GM21619 (cell line): ENCODE results near the gene PVALEF.
"Not testable (repeated sequence)": the region's sequence is repeated elsewhere in the genome, so short reads cannot be mapped to it uniquely, and the experiment has no call there.

ENCODE experiments used
- ATAC-seq: cut with Tn5 transposase; IDR thresholded peaks from one replicate; pipeline ENCODE4 v1.9.1; 2021; ENCODE audit not compliant: unreplicated experiment

The PVALEF gene

GRCh38 chr17:81212365-81212764, 47.1 kb downstream of the PVALEF start:
- no peak for ATAC-seq

GRCh38 chr17:81213978-81214377, 48.7 kb downstream of the PVALEF start:
- no peak for ATAC-seq

- ATAC-seq: no peak
Observed at GRCh38 chr17:81217491-81217890, 52.2 kb downstream of the PVALEF start.

- no peak for ATAC-seq
Observed at GRCh38 chr17:81218459-81218858, 53.2 kb downstream of the PVALEF start.

GRCh38 chr17:81218991-81219390, 53.7 kb downstream of the PVALEF start:
- no peak for ATAC-seq

GRCh38 chr17:81219476-81220180, 54.3 kb downstream of the PVALEF start:
- ATAC-seq: no peak

GRCh38 chr17:81221371-81221841, 56.1 kb downstream of the PVALEF start:
- no peak for ATAC-seq

- no peak for ATAC-seq
Observed at GRCh38 chr17:81221842-81222619, 56.7 kb downstream of the PVALEF start.

GRCh38 chr17:81222620-81222905, 57.3 kb downstream of the PVALEF start:
- peak; percentile 14 for ATAC-seq

GRCh38 chr17:81222906-81223761, 57.8 kb downstream of the PVALEF start, which contains the start of gene CEP131:
TSS of gene CEP131 (minus strand) at chr17:81222965. CDS start at chr17:81220056, 2,909 bp downstream.
- peak; percentile 90 for ATAC-seq

- no peak for ATAC-seq
Observed at GRCh38 chr17:81223762-81224130, 58.4 kb downstream of the PVALEF start.

- ATAC-seq: not testable (repeated sequence)
Observed at GRCh38 chr17:81227630-81228029, 62.3 kb downstream of the PVALEF start.

- no peak for ATAC-seq
Observed at GRCh38 chr17:81228420-81228819, 63.1 kb downstream of the PVALEF start.

- no peak for ATAC-seq
Observed at GRCh38 chr17:81228834-81229665, 63.7 kb downstream of the PVALEF start.

- ATAC-seq: no peak
Observed at GRCh38 chr17:81229666-81229920, 64.3 kb downstream of the PVALEF start.

GRCh38 chr17:81230043-81230820, 64.9 kb downstream of the PVALEF start:
- no peak for ATAC-seq

- ATAC-seq: no peak
Observed at GRCh38 chr17:81231121-81231645, 65.9 kb downstream of the PVALEF start.

GRCh38 chr17:81231766-81232581, 66.7 kb downstream of the PVALEF start:
- ATAC-seq: no peak
